ENCODE measurements around the gene FTSJ1. TPM values are rescaled to one million over a fixed set of nuclear protein-coding genes. Genes with fewer than 3 reads are reported as not detected.
A peak's percentile ranks its signal among the peaks of the same experiment; 100 is the strongest.

Gene FTSJ1
- total and polyA plus RNA-seq, 2 experiments from 2014 or later: 42.8 to 76.3 TPM

DNA sequence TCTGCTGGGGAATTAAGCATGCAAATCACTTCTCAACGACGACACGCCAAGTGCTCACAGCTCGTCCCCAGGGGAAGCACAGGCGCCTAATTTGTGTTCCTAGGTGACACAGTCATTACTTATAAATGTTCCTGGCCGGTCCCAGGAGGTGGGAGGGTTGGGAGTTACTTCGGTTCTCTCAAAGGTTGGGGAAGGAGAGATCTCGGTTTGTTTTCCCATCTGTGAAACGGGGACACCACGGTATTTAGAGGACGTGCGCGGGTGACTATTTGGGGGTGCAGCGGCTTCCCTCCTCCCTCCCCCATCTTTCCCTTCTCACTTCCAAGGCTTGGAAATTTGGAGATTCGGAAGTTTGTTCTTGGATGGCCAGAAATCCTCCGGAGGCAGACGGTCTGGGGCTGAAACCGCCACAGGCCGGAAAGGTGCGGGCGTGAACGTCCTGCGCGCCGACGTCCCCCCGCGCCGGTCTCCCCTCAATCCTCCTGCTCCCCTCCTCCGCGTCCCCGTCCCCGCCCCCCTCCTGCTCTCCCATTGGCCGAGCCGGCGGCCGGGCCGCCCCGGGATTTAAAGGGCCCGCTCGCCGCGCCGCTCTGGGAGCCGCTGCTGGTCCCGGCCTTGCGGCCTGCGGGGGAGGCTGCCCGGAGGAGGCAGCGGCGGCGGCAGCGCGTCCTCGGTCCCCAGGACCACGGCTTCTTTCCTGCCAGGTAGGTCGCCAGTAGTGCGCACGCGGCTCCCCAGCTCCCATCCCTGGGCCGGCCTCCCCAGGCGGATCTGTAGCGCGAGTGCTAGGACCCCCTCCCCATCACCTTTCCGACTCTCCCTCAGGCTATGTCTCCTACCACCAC lies 32.6 kb downstream of the FTSJ1 start, which contains the start of gene PORCN:
Gene PORCN (plus strand): TSS at position 593 of the 845 bp plus-strand sequence. CDS start 829 bp downstream, outside the sequence.
- Mint-ChIP-seq H3K27me3 (ENCODE audit: insufficient read depth, low read depth, poor library complexity) (peaks cover 9% of the 10 kb centered on the region), H3K36me3 (ENCODE audit: low read depth) (no peaks in the 10 kb centered on the region; the same call in 2 of the 3 replicates), H3K4me1 (peaks cover 3% of the 10 kb centered on the region; the same call in 1 of the 3 replicates), H3K27ac (0 out of 2 replicates have a peak within 1 kb of the TSS, but pooled peaks have one; percentile 31), H3K4me3 (peak within 1 kb of the TSS; percentile 87), H3K9me3 (no peaks in the 10 kb centered on the region)
- H3K27ac ChIP-seq (ENCODE audit: low read depth): no peak within 1 kb of the TSS
- ATAC-seq: peak; percentile 95
- H3K4me1 ChIP-seq (ENCODE audit: insufficient read depth): no peaks in the 10 kb centered on the region
- H2AFZ ChIP-seq: peak within 1 kb of the TSS; percentile 90
- H4K20me1 ChIP-seq (replicated peaks; ENCODE audit: insufficient read depth): no peaks in the 10 kb centered on the region
- no peaks in the 10 kb centered on the region for H3K27me3 ChIP-seq (ENCODE audit: insufficient read depth)
- H3K36me3 ChIP-seq (ENCODE audit: insufficient read depth): no peaks in the 10 kb centered on the region
- H3K4me3 ChIP-seq: peak within 1 kb of the TSS; percentile 75
- H3K4me2 ChIP-seq: peak within 1 kb of the TSS; percentile 79
- peak; percentile 55 for TF ChIP-seq POLR2AphosphoS5 (IDR thresholded peaks at IDR 0.05; ENCODE audit: low read depth)
- TF ChIP-seq, protein P1, sequence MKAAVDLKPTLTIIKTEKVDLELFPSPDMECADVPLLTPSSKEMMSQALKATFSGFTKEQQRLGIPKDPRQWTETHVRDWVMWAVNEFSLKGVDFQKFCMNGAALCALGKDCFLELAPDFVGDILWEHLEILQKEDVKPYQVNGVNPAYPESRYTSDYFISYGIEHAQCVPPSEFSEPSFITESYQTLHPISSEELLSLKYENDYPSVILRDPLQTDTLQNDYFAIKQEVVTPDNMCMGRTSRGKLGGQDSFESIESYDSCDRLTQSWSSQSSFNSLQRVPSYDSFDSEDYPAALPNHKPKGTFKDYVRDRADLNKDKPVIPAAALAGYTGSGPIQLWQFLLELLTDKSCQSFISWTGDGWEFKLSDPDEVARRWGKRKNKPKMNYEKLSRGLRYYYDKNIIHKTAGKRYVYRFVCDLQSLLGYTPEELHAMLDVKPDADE (IDR thresholded peaks at IDR 0.05): no peak
- peak; percentile 79 for DNase-seq (ENCODE audit: low spot score)
- no peaks in the 10 kb centered on the region for H3K79me2 ChIP-seq (replicated peaks; ENCODE audit: insufficient read depth)
- no peaks in the 10 kb centered on the region for H3F3A ChIP-seq (replicated peaks; ENCODE audit: low read depth)
- H3K9me2 ChIP-seq (ENCODE audit: insufficient read depth): no peaks in the 10 kb centered on the region

DNA sequence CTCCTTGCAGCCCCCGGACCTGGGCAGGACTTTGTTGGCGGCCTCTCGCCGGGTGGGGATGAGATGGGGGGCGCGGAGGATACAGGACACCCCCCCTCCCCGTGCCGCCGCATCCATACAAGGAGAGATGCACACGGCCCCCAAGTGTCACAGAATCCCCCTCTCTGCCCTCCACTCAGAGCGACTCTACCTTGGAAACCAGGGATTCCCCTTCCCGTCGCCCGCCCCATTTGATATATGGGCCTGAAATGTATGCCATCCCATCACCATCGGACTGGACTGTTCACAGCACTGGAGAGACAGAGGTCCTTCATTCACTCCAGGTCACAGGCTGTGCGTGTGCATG lies 33.2 kb downstream of the FTSJ1 start:
- no peak overlapping the region for H3K27ac Mint-ChIP-seq
- Histone ChIP-seq H3K4me3 (peak overlapping the region; percentile 75), H3K27me3 (ENCODE audit: insufficient read depth) (no peaks in the 10 kb centered on the region), H4K20me1 (replicated peaks; ENCODE audit: insufficient read depth) (no peaks in the 10 kb centered on the region), H3K4me2 (peak overlapping the region; percentile 79), H3K79me2 (replicated peaks; ENCODE audit: insufficient read depth) (no peaks in the 10 kb centered on the region), H3K36me3 (ENCODE audit: insufficient read depth) (no peaks in the 10 kb centered on the region), H3K9me2 (ENCODE audit: insufficient read depth) (no peaks in the 10 kb centered on the region), H3K27ac (ENCODE audit: low read depth) (no peak overlapping the region), H3K4me1 (ENCODE audit: insufficient read depth) (no peaks in the 10 kb centered on the region), H2AFZ (0 out of 2 replicates have a peak overlapping the region, but pooled peaks have one; percentile 47), H3F3A (replicated peaks; ENCODE audit: low read depth) (no peaks in the 10 kb centered on the region)
- DNase-seq (ENCODE audit: low spot score): peak; percentile 1
- H3K36me3 Mint-ChIP-seq (ENCODE audit: low read depth): no peaks in the 10 kb centered on the region; the same call in 2 of the 3 replicates
- H3K4me3 Mint-ChIP-seq: peak overlapping the region; percentile 87
- peaks cover 11% of the 10 kb centered on the region for H3K27me3 Mint-ChIP-seq (ENCODE audit: insufficient read depth, low read depth, poor library complexity)
- TF ChIP-seq JUNB (IDR thresholded peaks at IDR 0.05; ENCODE audit: unreplicated experiment) (no peak), ZNF114 (CRISPR knock-in tag; IDR thresholded peaks at IDR 0.05) (no peak), EZH2phosphoT487 (IDR thresholded peaks at IDR 0.05; ENCODE audit: unreplicated experiment) (no peak), EZH2 (IDR thresholded peaks at IDR 0.05; ENCODE audit: low read depth, unreplicated experiment) (no peak), CREB1 (CRISPR knock-in tag; IDR thresholded peaks at IDR 0.05; ENCODE audit: low read depth) (no peak), ZNF331 (CRISPR knock-in tag; IDR thresholded peaks at IDR 0.05; ENCODE audit: low read depth) (no peak), POLR2AphosphoS5 (IDR thresholded peaks at IDR 0.05; ENCODE audit: low read depth) (no peak)
- TF ChIP-seq, protein P1 (IDR thresholded peaks at IDR 0.05): no peak
- TF ChIP-seq, protein P2, sequence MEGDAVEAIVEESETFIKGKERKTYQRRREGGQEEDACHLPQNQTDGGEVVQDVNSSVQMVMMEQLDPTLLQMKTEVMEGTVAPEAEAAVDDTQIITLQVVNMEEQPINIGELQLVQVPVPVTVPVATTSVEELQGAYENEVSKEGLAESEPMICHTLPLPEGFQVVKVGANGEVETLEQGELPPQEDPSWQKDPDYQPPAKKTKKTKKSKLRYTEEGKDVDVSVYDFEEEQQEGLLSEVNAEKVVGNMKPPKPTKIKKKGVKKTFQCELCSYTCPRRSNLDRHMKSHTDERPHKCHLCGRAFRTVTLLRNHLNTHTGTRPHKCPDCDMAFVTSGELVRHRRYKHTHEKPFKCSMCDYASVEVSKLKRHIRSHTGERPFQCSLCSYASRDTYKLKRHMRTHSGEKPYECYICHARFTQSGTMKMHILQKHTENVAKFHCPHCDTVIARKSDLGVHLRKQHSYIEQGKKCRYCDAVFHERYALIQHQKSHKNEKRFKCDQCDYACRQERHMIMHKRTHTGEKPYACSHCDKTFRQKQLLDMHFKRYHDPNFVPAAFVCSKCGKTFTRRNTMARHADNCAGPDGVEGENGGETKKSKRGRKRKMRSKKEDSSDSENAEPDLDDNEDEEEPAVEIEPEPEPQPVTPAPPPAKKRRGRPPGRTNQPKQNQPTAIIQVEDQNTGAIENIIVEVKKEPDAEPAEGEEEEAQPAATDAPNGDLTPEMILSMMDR (conservative IDR thresholded peaks at IDR 0.05; ENCODE audit: low read depth in 2 of 2): no peak
- TF ChIP-seq, protein P3, sequence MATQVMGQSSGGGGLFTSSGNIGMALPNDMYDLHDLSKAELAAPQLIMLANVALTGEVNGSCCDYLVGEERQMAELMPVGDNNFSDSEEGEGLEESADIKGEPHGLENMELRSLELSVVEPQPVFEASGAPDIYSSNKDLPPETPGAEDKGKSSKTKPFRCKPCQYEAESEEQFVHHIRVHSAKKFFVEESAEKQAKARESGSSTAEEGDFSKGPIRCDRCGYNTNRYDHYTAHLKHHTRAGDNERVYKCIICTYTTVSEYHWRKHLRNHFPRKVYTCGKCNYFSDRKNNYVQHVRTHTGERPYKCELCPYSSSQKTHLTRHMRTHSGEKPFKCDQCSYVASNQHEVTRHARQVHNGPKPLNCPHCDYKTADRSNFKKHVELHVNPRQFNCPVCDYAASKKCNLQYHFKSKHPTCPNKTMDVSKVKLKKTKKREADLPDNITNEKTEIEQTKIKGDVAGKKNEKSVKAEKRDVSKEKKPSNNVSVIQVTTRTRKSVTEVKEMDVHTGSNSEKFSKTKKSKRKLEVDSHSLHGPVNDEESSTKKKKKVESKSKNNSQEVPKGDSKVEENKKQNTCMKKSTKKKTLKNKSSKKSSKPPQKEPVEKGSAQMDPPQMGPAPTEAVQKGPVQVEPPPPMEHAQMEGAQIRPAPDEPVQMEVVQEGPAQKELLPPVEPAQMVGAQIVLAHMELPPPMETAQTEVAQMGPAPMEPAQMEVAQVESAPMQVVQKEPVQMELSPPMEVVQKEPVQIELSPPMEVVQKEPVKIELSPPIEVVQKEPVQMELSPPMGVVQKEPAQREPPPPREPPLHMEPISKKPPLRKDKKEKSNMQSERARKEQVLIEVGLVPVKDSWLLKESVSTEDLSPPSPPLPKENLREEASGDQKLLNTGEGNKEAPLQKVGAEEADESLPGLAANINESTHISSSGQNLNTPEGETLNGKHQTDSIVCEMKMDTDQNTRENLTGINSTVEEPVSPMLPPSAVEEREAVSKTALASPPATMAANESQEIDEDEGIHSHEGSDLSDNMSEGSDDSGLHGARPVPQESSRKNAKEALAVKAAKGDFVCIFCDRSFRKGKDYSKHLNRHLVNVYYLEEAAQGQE (IDR thresholded peaks at IDR 0.05; ENCODE audit: unreplicated experiment): no peak
- no peaks in the 10 kb centered on the region for H3K9me3 Mint-ChIP-seq
- ATAC-seq: peak; percentile 24
- peaks cover 3% of the 10 kb centered on the region; the same call in 1 of the 3 replicates for H3K4me1 Mint-ChIP-seq
